ENCODE data around the gene GIMAP7.

GIMAP7 gene

DNA sequence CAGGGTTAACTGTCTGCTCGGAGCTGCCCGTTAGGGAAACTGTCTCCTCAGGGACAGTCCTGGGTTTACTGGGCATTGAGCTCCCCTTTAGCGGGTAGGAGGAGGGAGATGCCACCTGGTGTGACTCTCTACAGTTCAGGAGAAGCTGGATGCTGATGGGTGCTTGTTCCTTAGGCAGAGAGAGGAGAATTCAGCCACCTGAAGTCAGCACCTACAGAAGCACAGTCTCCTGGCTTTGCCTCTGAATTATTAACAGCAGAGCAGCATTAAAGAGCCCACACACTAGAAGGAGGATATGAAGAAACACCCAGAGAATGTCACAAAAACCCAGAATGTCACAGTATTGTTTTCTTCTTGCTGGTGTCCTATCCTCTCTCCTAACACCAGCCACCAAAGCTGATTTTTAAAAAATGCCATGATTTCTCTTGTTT lies 53.2 kb downstream of the GIMAP7 start:
- no peaks in the 10 kb centered on the region for H3K27me3 ChIP-seq (replicated peaks; ENCODE audit: control insufficient read depth, insufficient read depth, low read length)
- peak overlapping the region; percentile 43 for H3K4me3 ChIP-seq (replicated peaks; ENCODE audit: low read depth, low read length)
- no peaks in the 10 kb centered on the region for H3K36me3 ChIP-seq (ENCODE audit: control insufficient read depth, insufficient read depth, low read length)
- TF ChIP-seq, protein P1, sequence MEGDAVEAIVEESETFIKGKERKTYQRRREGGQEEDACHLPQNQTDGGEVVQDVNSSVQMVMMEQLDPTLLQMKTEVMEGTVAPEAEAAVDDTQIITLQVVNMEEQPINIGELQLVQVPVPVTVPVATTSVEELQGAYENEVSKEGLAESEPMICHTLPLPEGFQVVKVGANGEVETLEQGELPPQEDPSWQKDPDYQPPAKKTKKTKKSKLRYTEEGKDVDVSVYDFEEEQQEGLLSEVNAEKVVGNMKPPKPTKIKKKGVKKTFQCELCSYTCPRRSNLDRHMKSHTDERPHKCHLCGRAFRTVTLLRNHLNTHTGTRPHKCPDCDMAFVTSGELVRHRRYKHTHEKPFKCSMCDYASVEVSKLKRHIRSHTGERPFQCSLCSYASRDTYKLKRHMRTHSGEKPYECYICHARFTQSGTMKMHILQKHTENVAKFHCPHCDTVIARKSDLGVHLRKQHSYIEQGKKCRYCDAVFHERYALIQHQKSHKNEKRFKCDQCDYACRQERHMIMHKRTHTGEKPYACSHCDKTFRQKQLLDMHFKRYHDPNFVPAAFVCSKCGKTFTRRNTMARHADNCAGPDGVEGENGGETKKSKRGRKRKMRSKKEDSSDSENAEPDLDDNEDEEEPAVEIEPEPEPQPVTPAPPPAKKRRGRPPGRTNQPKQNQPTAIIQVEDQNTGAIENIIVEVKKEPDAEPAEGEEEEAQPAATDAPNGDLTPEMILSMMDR (IDR thresholded peaks at IDR 0.05; ENCODE audit: insufficient read depth, low read length, poor library complexity, severe bottlenecking): no peak
- no peak for DNase-seq (ENCODE audit: extremely low read depth, insufficient read length)

DNA sequence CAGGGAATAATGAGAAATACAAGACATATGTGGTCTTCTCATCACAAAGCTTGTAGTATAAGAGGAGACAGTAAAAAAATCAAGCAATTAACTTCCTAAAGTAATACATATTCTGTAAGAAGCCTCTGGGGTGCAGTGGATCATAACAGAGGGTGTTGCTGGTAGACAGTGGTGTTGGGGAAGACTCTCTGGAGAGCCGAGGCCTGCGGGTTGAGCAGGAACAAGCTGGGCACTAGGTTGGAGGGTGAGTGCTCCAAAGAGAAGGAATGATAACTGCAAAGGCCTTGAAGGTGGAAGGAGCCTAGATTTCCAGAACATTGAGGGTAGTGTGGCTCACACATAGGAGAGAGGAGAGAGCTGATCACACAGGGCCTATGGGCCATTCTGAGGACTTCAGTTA lies 54.0 kb downstream of the GIMAP7 start:
- TF ChIP-seq, protein P1 (IDR thresholded peaks at IDR 0.05; ENCODE audit: insufficient read depth, low read length, poor library complexity, severe bottlenecking): no peak
- Histone ChIP-seq H3K4me3 (replicated peaks; ENCODE audit: low read depth, low read length) (no peak overlapping the region), H3K27me3 (replicated peaks; ENCODE audit: control insufficient read depth, insufficient read depth, low read length) (no peaks in the 10 kb centered on the region), H3K36me3 (ENCODE audit: control insufficient read depth, insufficient read depth, low read length) (no peaks in the 10 kb centered on the region)
- no peak for DNase-seq (ENCODE audit: extremely low read depth, insufficient read length)

DNA sequence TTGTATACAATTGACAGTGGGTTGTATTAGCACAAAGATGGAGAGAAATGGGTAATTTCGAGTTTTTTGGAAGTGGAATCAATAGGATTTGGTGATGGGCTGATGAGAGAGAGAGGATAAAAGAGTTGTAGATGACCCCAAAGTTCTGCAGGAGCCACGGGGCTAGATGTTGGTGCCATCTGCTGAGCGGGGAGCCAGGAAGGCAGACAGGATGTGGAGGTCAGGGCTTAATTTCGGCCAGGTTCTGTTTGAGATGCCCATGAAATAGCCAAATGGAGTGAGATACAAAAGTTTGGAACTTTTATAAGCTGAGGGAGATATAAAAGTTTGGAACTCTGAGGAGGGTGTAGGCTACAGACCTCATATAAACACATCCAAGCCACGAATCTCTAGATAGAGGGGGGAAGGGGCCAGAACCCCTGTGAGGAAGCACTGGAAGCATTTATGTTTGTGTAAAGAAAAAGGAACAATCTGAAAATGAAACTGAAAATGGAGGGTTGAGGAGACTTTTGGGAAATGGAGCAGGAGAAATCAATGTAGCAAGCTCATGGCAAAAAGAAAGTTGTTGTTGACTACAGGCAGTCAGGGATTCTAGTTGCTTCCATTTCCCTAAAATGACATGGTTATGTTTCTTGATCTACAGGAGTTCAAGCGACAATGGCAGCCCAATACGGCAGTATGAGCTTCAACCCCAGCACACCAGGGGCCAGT lies 54.7 kb downstream of the GIMAP7 start:
- TF ChIP-seq, protein P1 (IDR thresholded peaks at IDR 0.05; ENCODE audit: insufficient read depth, low read length, poor library complexity, severe bottlenecking): no peak
- H3K36me3 ChIP-seq (ENCODE audit: control insufficient read depth, insufficient read depth, low read length): no peaks in the 10 kb centered on the region
- H3K27me3 ChIP-seq (replicated peaks; ENCODE audit: control insufficient read depth, insufficient read depth, low read length): no peaks in the 10 kb centered on the region
- no peak overlapping the region for H3K4me3 ChIP-seq (replicated peaks; ENCODE audit: low read depth, low read length)
- no peak for DNase-seq (ENCODE audit: extremely low read depth, insufficient read length)
